ENCODE results near the gene KIR2DL1.

DNA sequence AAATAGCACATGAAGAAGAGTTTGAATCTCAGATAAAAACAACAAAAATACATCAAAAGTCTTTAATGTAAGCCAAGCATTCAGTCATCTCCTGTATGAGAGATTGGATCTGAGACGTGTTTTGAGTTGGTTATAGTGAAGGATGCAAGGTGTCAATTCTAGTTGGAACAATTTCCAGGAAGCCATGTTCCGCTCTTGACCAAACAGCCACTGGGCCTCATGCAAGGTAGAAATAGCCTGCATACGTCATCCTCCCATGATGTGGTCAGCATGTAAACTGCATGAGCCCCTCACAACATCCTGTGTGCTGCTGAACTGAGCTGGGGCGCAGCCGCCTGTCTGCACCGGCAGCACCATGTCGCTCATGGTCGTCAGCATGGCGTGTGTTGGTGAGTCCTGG is 45.5 kb upstream of the KIR2DL1 start, which contains the start of gene KIR3DL3:
- TF ChIP-seq, protein P1, sequence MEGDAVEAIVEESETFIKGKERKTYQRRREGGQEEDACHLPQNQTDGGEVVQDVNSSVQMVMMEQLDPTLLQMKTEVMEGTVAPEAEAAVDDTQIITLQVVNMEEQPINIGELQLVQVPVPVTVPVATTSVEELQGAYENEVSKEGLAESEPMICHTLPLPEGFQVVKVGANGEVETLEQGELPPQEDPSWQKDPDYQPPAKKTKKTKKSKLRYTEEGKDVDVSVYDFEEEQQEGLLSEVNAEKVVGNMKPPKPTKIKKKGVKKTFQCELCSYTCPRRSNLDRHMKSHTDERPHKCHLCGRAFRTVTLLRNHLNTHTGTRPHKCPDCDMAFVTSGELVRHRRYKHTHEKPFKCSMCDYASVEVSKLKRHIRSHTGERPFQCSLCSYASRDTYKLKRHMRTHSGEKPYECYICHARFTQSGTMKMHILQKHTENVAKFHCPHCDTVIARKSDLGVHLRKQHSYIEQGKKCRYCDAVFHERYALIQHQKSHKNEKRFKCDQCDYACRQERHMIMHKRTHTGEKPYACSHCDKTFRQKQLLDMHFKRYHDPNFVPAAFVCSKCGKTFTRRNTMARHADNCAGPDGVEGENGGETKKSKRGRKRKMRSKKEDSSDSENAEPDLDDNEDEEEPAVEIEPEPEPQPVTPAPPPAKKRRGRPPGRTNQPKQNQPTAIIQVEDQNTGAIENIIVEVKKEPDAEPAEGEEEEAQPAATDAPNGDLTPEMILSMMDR (IDR thresholded peaks at IDR 0.05; ENCODE audit: insufficient read depth, low read depth, low read length), result no peak
- TF ChIP-seq EZH2 (IDR thresholded peaks at IDR 0.05; ENCODE audit: insufficient read depth, low read length), result no peak

All from astrocyte (in vitro differentiated cells and primary cell).